ENCODE results near the gene NTM. TPM values are rescaled to one million over a fixed set of nuclear protein-coding genes. Genes with fewer than 3 reads are reported as not detected.

Gene NTM
- total RNA-seq, 4 donors from 2014 or later: 3.6 to 11.8 (median 7.8) TPM

DNA sequence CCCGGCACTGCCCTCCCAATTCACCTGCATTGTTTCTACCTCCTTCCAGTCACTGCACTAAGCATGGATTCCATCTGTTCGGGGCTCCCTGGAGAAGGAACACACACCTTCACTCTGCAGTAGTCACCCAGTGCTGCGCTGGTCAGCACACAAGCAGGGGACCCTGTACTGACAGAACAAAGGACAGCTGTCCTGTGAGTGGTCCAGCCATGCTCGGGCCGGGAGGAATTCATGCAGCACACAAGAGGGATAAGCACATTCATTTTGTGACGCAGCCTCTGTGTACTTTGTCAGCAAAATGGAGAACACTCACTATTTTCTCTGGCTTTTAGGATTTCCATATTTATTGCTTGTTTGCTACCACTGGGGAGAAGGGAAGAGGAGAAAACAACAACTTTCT lies 167.3 kb downstream of the NTM start:
- TF ChIP-seq, protein P1, sequence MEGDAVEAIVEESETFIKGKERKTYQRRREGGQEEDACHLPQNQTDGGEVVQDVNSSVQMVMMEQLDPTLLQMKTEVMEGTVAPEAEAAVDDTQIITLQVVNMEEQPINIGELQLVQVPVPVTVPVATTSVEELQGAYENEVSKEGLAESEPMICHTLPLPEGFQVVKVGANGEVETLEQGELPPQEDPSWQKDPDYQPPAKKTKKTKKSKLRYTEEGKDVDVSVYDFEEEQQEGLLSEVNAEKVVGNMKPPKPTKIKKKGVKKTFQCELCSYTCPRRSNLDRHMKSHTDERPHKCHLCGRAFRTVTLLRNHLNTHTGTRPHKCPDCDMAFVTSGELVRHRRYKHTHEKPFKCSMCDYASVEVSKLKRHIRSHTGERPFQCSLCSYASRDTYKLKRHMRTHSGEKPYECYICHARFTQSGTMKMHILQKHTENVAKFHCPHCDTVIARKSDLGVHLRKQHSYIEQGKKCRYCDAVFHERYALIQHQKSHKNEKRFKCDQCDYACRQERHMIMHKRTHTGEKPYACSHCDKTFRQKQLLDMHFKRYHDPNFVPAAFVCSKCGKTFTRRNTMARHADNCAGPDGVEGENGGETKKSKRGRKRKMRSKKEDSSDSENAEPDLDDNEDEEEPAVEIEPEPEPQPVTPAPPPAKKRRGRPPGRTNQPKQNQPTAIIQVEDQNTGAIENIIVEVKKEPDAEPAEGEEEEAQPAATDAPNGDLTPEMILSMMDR (IDR thresholded peaks at IDR 0.05): no peak
- peaks cover 0 to 15% (median 0%) of the 10 kb centered on the region in 3 donors for H3K9me3 ChIP-seq

DNA sequence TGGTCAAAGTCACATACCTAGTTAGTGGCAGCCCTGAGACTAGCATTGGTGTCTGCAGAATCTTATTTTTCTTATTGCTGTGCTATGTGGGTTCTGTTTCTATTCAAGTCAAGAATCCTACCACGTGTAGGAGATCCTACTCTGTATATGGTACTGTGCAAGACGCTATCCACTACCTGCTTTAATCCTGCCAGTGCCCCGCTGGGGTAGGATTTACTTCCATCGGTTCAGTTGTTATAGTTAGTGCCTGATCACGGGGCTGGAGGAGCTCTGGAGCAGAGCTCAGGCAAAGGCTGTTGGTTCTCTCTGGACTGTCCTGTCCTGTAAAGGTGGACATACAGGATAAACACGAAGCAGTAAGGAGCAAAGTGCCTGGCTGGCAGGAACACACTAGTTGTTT lies 167.9 kb downstream of the NTM start:
- 54% methylated on average over 5 of the region's 6 CpGs; no CpG with 5 or more reads in 1 of the 2 donors for WGBS, 2 donors (ENCODE audit: low coverage in 1 of 2)
- TF ChIP-seq POLR2AphosphoS5 (IDR thresholded peaks at IDR 0.05): no peak
- no peak for TF ChIP-seq POLR2A (IDR thresholded peaks at IDR 0.05)
- TF ChIP-seq EP300 (IDR thresholded peaks at IDR 0.05): no peak
- TF ChIP-seq, protein P1 (IDR thresholded peaks at IDR 0.05): no peak
- H3K27ac ChIP-seq: no peak overlapping the region

More for the DNA sequence above, 167.3 kb downstream of the NTM start:
- Histone ChIP-seq H3K27ac (no peak overlapping the region), H3K36me3 (no peaks in the 10 kb centered on the region), H3K27me3 (peaks cover 22% of the 10 kb centered on the region), H3K4me1 (no peaks in the 10 kb centered on the region), H3K4me3 (no peak overlapping the region)
- no peak for ATAC-seq
- WGBS, 2 donors (ENCODE audit: low coverage in 1 of 2): 14 to 24% methylated on average over 3 to 6 of the region's 6 CpGs

DNA sequence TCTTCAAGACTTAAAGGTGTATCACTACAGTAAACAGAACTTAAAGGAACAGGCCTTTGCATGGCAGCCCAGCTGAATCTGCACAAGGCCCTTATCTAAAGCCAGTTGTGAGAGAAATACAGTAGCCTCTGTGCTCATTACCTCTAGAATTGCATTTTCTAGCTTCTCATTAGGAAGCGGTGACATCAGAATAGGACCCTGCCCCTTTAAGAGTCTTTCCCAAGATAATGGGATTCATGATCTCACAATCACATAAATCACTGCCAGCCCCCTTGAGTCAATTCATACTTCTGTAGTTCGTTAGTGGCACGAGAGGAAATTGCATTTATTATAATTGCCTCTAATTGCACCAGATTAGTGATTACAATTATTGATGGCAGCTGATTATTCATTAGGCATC lies 170.3 kb downstream of the NTM start:
- WGBS, 2 donors (ENCODE audit: low coverage in 1 of 2): 68 to 92% methylated on average over 3 of the region's 3 CpGs

More for the DNA sequence above, 167.9 kb downstream of the NTM start:
- ATAC-seq: no peak
- Histone ChIP-seq H3K4me1 (no peaks in the 10 kb centered on the region), H3K27me3 (peaks cover 27% of the 10 kb centered on the region), H3K36me3 (no peaks in the 10 kb centered on the region), H3K9me3 (peaks cover 0 to 15% (median 0%) of the 10 kb centered on the region in 3 donors), H3K4me3 (no peak overlapping the region)

GRCh38 chr11:131543389-131544025 lies 173.1 kb downstream of the NTM start:
- H3K4me1 ChIP-seq: no peaks in the 10 kb centered on the region
- ATAC-seq: no peak
- peaks cover 0 to 15% (median 0%) of the 10 kb centered on the region in 3 donors for H3K9me3 ChIP-seq
- peaks cover 27% of the 10 kb centered on the region for H3K27me3 ChIP-seq
- no peak overlapping the region for H3K4me3 ChIP-seq
- 43 to 64% methylated on average over 1 to 7 of the region's 8 CpGs for WGBS, 2 donors (ENCODE audit: low coverage in 1 of 2)
- no peaks in the 10 kb centered on the region for H3K36me3 ChIP-seq
- no peak overlapping the region for H3K27ac ChIP-seq
- no peak for TF ChIP-seq POLR2A (IDR thresholded peaks at IDR 0.05)
- no peak for TF ChIP-seq POLR2AphosphoS5 (IDR thresholded peaks at IDR 0.05)
- no peak for TF ChIP-seq EP300 (IDR thresholded peaks at IDR 0.05)
- TF ChIP-seq, protein P1 (IDR thresholded peaks at IDR 0.05): no peak

More for the DNA sequence above, 170.3 kb downstream of the NTM start:
- TF ChIP-seq EP300 (IDR thresholded peaks at IDR 0.05): no peak
- TF ChIP-seq, protein P1 (IDR thresholded peaks at IDR 0.05): no peak
- TF ChIP-seq POLR2AphosphoS5 (IDR thresholded peaks at IDR 0.05): no peak
- TF ChIP-seq POLR2A (IDR thresholded peaks at IDR 0.05): no peak
- Histone ChIP-seq H3K9me3 (peaks cover 0 to 15% (median 0%) of the 10 kb centered on the region in 3 donors), H3K27me3 (peaks cover 37% of the 10 kb centered on the region), H3K4me3 (no peak overlapping the region), H3K4me1 (no peaks in the 10 kb centered on the region), H3K27ac (no peak overlapping the region), H3K36me3 (no peaks in the 10 kb centered on the region)
- no peak for ATAC-seq

DNA sequence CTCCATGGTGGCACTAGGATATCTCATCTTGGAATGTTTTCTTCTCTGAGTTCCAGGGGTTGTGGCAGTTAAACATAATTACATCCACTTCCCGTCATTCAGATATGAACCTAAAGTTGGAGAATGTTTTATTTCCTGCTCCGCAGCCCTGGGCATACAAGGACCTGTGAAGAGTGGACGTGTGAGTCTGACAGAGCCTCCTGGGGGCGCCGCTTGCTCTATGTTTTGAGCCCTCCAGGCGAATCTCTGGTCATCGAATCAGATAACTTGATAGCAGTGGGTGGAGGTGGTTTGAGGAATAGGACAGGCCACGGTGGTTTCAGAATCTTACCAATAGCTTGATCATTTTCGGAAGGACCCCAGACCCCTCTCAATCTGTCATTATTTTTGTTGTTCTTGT lies 174.2 kb downstream of the NTM start:
- no peak for ATAC-seq
- Histone ChIP-seq H3K4me1 (no peaks in the 10 kb centered on the region), H3K27ac (no peak overlapping the region), H3K9me3 (peaks cover 0 to 15% (median 0%) of the 10 kb centered on the region in 3 donors), H3K4me3 (no peak overlapping the region), H3K27me3 (peaks cover 25% of the 10 kb centered on the region), H3K36me3 (no peaks in the 10 kb centered on the region)
- TF ChIP-seq POLR2A (IDR thresholded peaks at IDR 0.05) (no peak), EP300 (IDR thresholded peaks at IDR 0.05) (no peak), POLR2AphosphoS5 (IDR thresholded peaks at IDR 0.05) (no peak)
- TF ChIP-seq, protein P1 (IDR thresholded peaks at IDR 0.05): no peak
- WGBS, 2 donors (ENCODE audit: low coverage in 1 of 2): 45 to 49% methylated on average over 8 to 9 of the region's 9 CpGs
